Lung (tissue), 12 donors: ENCODE measurements around the gene TNFRSF13B. TPM values are rescaled to one million over a fixed set of nuclear protein-coding genes. Genes with fewer than 3 reads are reported as not detected.

Experiments
- ATAC-seq: fragments of 200-7000 bp; cut with Tn5 transposase; one replicate; pipeline ENCODE4 v1.9.1; 2020; ENCODE audit warnings: moderate number of reproducible peaks; ENCODE audit not compliant: insufficient read depth, low FRiP score
- DNase-seq, 3 donors: peaks; one replicate each; pipeline ENCODE4 v3.0.0-alpha.2; 2013 to 2017
- H3K27ac ChIP-seq, 2 donors: one replicate each; pipeline ENCODE4 v1.5.1; 2013; ENCODE audit warnings: mild to moderate bottlenecking in 2 of 2, moderate library complexity in 2 of 2, control low read depth in 1 of 2, inconsistent platforms in 1 of 2, low read depth in 1 of 2, low read length in 1 of 2
- H3K27me3 ChIP-seq, 3 donors: one replicate each; pipeline ENCODE4 v1.5.1; 2013; ENCODE audit warnings: low read length in 2 of 3; ENCODE audit not compliant: control insufficient read depth in 3 of 3, insufficient read depth in 3 of 3
- H3K36me3 ChIP-seq, 4 donors: one replicate each; pipeline ENCODE4 v1.5.1; 2013; ENCODE audit warnings: low read length in 4 of 4, mild to moderate bottlenecking in 1 of 4, moderate library complexity in 1 of 4; ENCODE audit not compliant: control insufficient read depth in 4 of 4, insufficient read depth in 4 of 4
- H3K4me1 ChIP-seq, 5 donors: one replicate each; pipeline ENCODE4 v1.5.1; 2013; ENCODE audit warnings: low read length in 5 of 5, mild to moderate bottlenecking in 2 of 5, moderate library complexity in 1 of 5; ENCODE audit not compliant: control insufficient read depth in 5 of 5, insufficient read depth in 5 of 5
- H3K4me3 ChIP-seq: one replicate; pipeline ENCODE4 v1.5.1; 2013; ENCODE audit warnings: mild to moderate bottlenecking, control low read depth, moderate library complexity
- H3K9ac ChIP-seq, 2 donors: one replicate each; pipeline ENCODE4 v1.5.1; 2013; ENCODE audit warnings: low read length in 2 of 2, control low read depth in 1 of 2; ENCODE audit not compliant: insufficient read depth in 1 of 2
- H3K9me3 ChIP-seq, 4 donors: one replicate each; pipeline ENCODE4 v1.5.1; 2013; ENCODE audit warnings: low read length in 3 of 4, mild to moderate bottlenecking in 1 of 4, moderate library complexity in 1 of 4; ENCODE audit not compliant: control insufficient read depth in 4 of 4, insufficient read depth in 3 of 4
- WGBS, 2 donors: extraction: QIAGEN DNeasy Blood & Tissue Kit; methylation state at CpG; one replicate each; pipeline ENCODE4 v1.1.7; 2013; 5-methylcytosine and 5-hydroxymethylcytosine counted together
- polyA plus RNA-seq, 2 donors: library from polyadenylated mRNA; stranded (reverse); fragments of 200-250 nt; gene quantifications; one replicate each; pipeline ENCODE4 v1.2.1, GENCODE V29; 2013
- total RNA-seq, 2 donors: library from RNA; depleted of rRNA in 1 of 2; stranded (reverse); fragments of >200 nt in 1 of 2; gene quantifications; one replicate each; pipeline ENCODE4 v1.2.1, GENCODE V29; 2014 to 2021
- TF ChIP-seq, protein P1 (sequence below): IDR thresholded peaks from 2 replicates; pipeline ENCODE4 v1.5.1; 2012; ENCODE audit warnings: mild to moderate bottlenecking; ENCODE audit errors: control extremely low read depth, extremely low read depth
- donor health status: control.
- donor health status: control.
- donor health status: Bipolar disorder and iron deficiency.
- donor health status: healthy.
- donor health status: DM: yes; HTN: yes; CAD: no.

TNFRSF13B gene
- total and polyA plus RNA-seq, 4 donors = 0.08 to 1.4 (median 0.48) TPM

DNA sequence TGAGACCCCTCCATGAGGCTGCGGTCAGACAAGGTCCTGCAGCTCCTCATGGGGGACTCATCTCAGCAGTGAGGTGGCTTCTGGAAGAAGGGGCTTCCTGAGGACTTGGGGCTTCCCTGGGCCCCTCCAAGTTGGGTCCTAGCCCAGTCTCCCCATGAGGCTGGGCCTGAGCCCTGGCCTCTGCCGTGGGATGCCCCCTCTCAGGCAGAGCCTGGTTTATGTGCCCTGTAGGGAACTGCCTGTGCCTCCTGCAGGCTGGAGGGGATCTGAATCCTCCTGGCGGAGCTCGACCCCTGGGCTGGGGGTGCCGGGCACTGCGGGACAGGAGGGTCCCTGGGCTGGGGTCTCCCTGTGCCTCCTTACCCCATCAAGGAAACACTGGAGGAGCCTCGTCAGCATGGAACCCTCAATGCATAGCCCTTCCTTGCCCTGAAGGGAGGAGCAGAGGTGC lies 45.8 kb downstream of the TNFRSF13B start:
- 95 to 96% methylated on average over 7 of the region's 7 CpGs for WGBS, 2 donors
- Histone ChIP-seq H3K4me1 (peaks cover 0 to 6% (median 0%) of the 10 kb centered on the region in 5 donors), H3K9ac (no peak overlapping the region), H3K9me3 (no peaks in the 10 kb centered on the region), H3K4me3 (no peak overlapping the region), H3K36me3 (no peaks in the 10 kb centered on the region), H3K27ac (no peak overlapping the region), H3K27me3 (no peaks in the 10 kb centered on the region)
- DNase-seq (peak in 1 of 3 donors; percentile 3), ATAC-seq (no peak)
- TF ChIP-seq, protein P1, sequence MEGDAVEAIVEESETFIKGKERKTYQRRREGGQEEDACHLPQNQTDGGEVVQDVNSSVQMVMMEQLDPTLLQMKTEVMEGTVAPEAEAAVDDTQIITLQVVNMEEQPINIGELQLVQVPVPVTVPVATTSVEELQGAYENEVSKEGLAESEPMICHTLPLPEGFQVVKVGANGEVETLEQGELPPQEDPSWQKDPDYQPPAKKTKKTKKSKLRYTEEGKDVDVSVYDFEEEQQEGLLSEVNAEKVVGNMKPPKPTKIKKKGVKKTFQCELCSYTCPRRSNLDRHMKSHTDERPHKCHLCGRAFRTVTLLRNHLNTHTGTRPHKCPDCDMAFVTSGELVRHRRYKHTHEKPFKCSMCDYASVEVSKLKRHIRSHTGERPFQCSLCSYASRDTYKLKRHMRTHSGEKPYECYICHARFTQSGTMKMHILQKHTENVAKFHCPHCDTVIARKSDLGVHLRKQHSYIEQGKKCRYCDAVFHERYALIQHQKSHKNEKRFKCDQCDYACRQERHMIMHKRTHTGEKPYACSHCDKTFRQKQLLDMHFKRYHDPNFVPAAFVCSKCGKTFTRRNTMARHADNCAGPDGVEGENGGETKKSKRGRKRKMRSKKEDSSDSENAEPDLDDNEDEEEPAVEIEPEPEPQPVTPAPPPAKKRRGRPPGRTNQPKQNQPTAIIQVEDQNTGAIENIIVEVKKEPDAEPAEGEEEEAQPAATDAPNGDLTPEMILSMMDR = no peak

DNA sequence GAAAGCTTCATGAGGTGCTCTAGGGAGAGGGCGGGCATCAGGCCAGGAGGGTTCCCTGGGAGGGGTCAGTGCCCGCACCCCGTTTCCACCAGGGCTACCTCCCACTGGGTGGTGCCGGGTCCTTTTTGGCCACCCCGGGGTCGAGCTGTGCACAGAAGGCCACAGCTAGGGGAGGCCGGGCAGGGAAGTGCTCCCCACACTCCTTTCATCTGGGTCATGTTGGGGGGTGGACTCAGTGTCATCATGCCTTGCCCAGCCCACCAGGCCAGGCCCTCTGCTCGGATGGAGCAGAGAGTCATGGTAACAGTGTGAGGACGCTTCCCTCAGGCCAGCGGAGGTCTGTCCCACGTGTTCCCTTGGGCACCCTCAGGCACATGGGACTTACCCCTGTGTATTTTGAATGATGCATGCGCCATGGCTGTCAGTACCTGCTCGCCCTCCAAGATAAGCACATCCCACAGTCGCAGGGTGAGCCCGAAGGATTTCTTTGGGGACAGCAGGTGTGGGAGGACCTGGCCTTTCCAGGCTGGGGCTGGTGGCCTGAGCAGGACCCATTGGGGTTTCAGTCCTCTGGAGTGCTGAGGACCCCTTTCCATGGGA lies 46.4 kb downstream of the TNFRSF13B start:
- 95 to 96% methylated on average over 15 of the region's 15 CpGs for WGBS, 2 donors
- ATAC-seq (no peak), DNase-seq (peak in 1 of 3 donors; percentile 4)
- peaks cover 0 to 6% (median 0%) of the 10 kb centered on the region in 5 donors for H3K4me1 ChIP-seq
- no peaks in the 10 kb centered on the region for H3K27me3 ChIP-seq
- TF ChIP-seq, protein P1 = no peak
- no peak overlapping the region for H3K9ac ChIP-seq
- no peaks in the 10 kb centered on the region for H3K36me3 ChIP-seq
- no peak overlapping the region for H3K27ac ChIP-seq
- H3K9me3 ChIP-seq = no peaks in the 10 kb centered on the region
- no peak overlapping the region for H3K4me3 ChIP-seq

DNA sequence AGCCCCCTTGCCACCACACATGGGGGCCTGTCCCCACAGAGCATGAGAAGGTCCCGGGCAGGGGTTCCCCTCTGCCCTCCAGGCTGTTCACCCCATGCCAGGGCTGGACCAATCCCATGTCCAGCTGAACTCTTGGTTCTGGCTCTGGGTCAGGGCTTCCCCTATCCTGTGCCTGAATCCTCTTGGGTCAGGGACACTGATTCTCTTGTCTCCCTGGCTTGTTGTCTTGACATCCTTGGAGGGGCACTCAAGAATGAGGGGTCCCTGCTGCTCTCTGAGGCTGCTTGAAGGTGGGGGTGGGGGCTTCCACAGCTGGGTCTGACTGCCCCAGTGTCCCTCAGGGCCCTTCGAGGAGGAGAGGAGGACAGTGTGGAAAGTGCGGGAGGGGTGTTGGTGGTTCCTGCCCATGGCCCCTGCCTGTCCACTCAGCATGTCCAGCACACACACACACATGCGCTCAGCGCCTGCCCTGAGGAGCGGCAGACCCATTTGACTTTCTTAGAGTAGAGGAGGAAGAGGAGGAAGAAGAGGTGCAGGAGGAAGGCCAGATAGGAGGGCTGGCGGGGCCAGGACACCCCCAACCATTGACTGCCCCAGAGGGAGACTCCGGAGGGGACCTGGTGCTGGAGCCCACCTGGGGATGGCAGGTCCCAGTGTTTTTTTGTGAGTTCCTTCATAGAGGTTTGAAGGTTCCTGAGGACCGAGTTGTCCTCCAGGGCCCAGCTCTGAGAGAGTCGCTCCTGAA lies 47.0 kb downstream of the TNFRSF13B start:
- 94% methylated on average over 10 of the region's 10 CpGs for WGBS, 2 donors
- Histone ChIP-seq H3K27me3 (no peaks in the 10 kb centered on the region), H3K9ac (no peak overlapping the region), H3K27ac (no peak overlapping the region), H3K4me3 (no peak overlapping the region), H3K9me3 (no peaks in the 10 kb centered on the region), H3K36me3 (no peaks in the 10 kb centered on the region), H3K4me1 (peaks cover 0 to 6% (median 0%) of the 10 kb centered on the region in 5 donors)
- DNase-seq (peak in 1 of 3 donors; percentile 9), ATAC-seq (no peak)
- TF ChIP-seq, protein P1 = no peak
